ENCODE data around the gene ASIC4. TPM values are rescaled to one million over a fixed set of nuclear protein-coding genes. Genes with fewer than 3 reads are reported as not detected.

The ASIC4 gene
- polyA plus RNA-seq, 3 donors: 0.12 to 0.21 (median 0.18) TPM

DNA sequence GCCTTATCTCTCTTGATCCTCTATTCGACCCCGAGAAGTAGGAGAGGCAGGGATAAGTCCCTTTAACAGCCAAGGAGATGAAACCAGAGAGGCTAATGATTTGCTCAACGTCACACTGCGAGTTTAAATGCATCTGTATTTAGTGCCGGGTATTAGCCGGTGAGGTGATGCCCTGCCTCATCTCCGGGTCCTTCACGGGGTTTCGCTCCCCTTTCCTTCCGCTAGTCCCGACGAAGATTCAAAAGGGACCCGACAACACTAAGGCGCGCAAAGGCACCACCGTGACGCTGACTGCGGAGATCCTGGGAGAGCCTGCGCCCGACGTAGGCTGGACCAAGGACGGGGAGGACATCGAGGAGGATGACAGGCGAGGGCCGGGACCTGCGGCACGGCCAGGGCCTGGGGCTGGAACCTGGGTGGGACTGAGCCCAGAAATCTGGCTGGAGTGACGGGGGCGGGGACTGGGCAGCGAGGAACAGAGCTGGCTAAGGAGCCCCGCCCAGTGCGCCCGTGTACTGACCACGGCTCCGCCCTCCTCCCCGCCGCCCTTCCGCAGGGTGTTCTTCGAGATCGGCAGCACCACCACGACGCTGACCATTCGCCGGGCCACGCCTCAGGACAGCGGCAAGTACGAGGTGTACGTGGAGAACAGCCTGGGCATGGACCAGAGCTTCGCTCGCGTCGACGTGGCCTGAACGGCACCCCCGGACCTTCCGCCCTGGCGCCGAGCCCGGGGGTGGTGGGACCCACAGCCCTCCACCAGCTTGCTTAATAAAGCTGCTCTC lies 16.6 kb upstream of the ASIC4 start:
- DNase-seq: no peak

- peak; percentile 98 for DNase-seq
Measured at GRCh38 chr2:219498280-219499057, 15.8 kb upstream of the ASIC4 start, which contains the start of gene GMPPA. Gene GMPPA, plus strand, starts transcription at chr2:219498891. Its CDS starts 1,085 bp downstream, at chr2:219499976.

DNA sequence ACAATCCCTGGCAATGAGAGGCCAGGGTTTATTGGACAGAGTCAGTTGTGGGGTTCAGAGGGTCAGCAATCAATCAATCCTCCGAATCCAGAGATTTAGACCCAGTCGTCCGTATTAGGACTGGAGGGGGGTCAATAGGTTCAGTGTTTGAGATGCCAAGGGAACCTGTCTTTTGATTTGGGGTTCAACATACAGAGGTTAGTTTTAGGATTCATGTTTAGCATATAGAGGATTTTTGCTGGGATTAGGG lies 15.3 kb upstream of the ASIC4 start:
- DNase-seq: no peak

DNA sequence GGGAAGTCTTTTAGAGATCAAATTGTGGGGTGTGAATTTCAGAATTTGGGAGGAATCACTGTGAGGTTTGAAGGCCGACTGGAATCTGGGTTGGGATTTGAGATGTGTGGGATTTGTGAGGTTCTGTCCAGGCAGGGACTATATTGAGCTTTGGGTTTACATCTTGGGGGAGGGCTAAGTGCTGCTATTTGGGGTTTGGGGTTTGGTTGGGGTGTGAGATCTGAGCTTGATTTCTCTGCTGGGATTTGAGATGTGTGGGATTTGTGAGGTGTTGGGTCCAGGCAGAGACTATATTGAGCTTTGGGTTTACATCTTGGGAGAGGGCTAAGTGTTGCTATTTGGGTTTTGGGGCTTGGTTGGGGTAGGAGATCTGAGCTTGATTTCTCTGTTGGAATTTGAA lies 14.7 kb upstream of the ASIC4 start:
- DNase-seq: no peak

DNA sequence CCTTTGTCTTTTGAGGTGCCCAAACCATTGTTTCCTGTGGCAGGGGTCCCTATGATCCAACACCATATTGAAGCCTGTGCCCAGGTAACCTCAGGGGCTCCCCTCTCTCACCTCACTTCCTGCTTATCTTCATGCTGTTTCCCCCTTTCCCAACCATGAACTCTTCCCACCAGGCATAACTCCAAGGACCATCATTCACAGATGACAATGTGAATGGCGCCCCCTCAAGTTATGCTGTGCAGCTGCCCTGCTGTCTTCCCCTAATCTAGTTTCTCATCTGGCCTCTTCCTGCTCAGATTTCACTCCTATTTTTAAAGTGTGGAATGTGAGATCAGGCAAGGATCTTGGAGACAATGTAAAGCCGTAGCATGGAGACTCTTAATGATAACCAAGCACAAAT lies 14.1 kb upstream of the ASIC4 start:
- DNase-seq: no peak

- no peak for DNase-seq
Measured at GRCh38 chr2:219501849-219502248, 12.4 kb upstream of the ASIC4 start.

DNA sequence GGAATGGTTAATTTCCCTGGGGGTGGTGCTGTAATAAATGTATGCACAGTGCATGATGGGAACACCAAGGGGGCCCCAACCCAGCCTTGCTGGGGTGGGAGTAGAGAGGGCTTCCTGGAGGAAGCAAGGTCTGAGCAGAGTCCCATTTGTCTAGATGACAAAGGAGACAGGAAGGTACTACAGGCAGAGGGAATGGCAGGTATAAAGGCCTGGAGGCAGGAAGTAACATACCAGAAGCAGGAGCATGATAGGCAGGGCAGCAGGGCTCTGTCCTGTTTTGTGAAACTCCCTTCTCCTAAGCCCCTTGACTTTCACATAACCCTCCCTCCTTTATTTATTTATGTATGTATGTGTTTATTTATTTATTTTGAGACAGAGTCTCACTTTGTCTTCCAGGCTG lies 11.7 kb upstream of the ASIC4 start:
- DNase-seq: no peak

- no peak for DNase-seq
Measured at GRCh38 chr2:219505585-219505984, 8.7 kb upstream of the ASIC4 start.

DNA sequence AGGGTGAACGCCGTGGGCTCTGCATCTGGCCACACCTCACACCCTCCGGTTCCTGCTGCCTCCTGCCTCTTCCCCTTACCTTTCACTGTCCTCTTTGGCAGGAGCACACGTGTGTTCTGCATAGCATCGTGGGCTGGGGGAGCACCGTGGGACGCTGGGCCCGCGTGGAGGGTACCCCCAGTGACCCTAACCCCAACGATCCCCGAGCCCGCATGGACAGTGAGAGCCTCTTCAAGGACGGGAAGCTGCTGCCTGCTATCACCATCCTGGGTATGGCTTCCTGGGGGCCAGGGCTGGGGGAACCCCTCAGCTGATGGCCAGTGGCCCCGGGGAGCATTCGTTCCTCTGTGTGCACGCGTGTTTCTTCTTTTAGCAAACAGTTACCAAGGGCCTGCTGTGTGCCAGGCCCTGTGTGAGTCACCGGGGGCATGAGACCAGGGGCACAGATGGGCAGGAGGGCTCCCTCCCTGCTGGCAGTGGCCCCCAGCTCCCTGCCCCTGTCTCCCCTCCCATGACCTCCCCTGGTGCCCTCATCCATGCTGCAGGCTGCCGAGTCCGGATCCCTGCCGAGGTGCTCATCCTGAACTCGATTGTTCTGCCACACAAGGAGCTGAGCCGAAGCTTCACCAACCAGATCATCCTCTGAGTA lies 8.0 kb upstream of the ASIC4 start:
- DNase-seq: no peak

GRCh38 chr2:219506802-219507526 lies 7.3 kb upstream of the ASIC4 start:
- no peak for DNase-seq

- no peak for DNase-seq
Measured at GRCh38 chr2:219507581-219508443, 6.5 kb upstream of the ASIC4 start.

GRCh38 chr2:219508444-219508734 lies 5.9 kb upstream of the ASIC4 start:
- no peak for DNase-seq

DNA sequence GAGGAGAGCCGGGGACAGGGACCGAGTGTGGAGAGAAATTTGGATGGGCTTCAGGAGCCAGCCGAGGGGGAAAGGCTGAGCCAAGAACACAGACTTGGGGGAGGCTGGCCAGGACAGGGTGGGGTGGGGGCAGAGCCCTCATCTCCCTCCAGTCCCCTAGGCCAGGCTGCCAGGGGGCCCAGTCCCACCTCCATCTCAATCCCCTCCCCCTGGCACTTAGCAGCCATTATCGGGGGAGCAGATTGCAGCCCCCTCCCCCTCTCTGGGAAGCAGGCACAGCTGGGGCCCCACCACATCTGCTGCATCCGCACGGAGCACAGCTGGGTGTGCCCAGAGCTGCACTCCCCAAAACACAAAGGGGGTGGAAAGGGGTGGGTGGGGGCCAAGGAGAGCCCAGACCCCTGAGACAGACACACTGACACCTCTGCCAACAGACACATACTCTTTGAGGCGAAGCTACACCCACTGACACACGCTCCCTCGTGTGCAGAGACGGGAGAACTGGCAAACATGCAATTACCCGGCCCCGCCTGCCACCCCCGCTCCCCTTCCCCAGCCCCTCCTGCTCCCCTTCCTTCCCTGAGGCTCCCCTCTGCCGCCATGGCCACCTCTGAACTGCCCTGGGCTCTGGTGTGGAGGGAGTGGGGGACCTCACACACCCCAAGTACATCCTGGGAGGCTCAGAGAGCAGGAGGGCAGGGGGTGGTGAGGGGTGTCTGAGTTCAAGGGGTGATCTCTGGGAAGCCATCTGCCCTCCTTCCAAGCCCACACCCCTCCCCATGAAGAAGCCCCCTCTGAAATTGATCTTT lies 5.1 kb upstream of the ASIC4 start:
- no peak for DNase-seq

GRCh38 chr2:219509780-219510511 lies 4.3 kb upstream of the ASIC4 start:
- DNase-seq: no peak

- DNase-seq: no peak
Measured at GRCh38 chr2:219510512-219511135, 3.7 kb upstream of the ASIC4 start.

DNA sequence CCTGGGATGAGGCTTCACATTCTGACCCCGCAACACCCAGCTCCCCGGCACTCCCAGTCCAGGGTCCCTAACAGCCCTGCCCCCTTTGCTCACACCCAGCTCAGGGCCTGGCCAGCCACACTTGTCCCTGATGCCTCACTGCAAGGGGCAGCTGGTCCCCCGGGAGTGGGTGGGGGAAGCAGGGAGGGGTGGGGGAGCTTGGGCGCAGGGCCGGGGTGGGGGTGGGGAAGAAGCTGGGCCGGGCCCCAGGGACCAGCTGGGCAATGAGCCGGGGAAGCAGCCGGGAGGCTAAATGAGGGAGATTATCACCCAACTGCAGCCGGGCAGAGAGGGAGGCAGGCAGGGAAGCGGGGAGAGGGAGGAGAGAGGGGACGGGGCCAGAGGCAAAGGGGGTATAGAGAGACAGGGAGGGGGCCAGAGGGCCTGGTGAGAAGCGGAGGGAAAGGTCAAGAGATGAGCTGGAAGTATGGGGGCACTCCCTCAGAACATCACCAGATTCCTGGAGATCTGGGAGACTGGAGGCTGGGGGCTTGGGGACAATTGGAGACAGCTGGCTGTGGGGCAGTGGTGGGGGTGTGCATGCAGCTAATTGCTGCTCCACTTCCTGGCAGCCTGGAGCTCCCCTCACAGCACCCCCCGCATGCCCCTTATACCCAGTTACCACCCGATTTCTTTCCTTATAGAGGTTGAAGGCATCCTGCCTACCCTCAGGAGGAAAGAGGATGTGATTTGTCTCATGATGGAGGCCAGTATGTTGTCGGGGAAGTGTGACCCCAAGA lies 2.5 kb upstream of the ASIC4 start:
- no peak for DNase-seq

- no peak for DNase-seq
Measured at GRCh38 chr2:219512524-219513216, 1.6 kb upstream of the ASIC4 start.

DNA sequence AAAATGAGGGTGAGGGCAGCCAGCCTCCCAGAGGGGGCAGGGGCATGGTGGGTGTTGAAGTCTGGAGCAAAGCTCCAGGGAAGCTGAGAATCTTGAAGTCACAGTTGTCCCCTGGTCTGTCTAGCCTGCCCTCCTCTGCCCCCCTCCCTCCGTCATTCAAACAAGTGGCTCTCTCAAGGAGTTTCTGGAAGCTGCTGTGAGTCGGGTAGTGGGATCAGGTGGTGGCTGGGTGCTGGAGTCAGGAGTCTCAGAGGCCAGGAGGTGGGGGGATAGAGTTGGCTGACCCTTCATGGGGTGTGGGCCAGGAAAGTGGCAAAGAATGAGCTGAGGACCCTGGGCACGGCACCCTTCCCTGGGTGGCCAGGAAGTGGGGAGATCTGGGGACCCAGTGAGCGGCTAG lies 495 bp upstream of the ASIC4 start:
- no peak for DNase-seq
